Amygdala (tissue), 56 donors: ENCODE data around the gene HEPN1.

Source experiments
- DNase-seq, 56 donors: peaks; one replicate each; lab custom pipeline; 2025; lab: John Stamatoyannopoulos, UW

The HEPN1 gene

GRCh38 chr11:124898263-124898680 lies 20.8 kb upstream of the HEPN1 start:
- DNase-seq, result no peak

GRCh38 chr11:124898711-124899110 lies 20.3 kb upstream of the HEPN1 start:
- DNase-seq, result peak in 34 of 56 donors; percentile 21 to 72 (median 44)

- no peak for DNase-seq
Observed at GRCh38 chr11:124899383-124900145, 19.5 kb upstream of the HEPN1 start.

- DNase-seq, result peak in 2 of 56 donors; percentile 17
Observed at GRCh38 chr11:124900464-124900863, 18.6 kb upstream of the HEPN1 start.

GRCh38 chr11:124902616-124903015 lies 16.4 kb upstream of the HEPN1 start:
- DNase-seq, result no peak

- DNase-seq, result no peak
Observed at GRCh38 chr11:124915541-124916369, 3.3 kb upstream of the HEPN1 start.

GRCh38 chr11:124916370-124916710 lies 2.7 kb upstream of the HEPN1 start:
- DNase-seq, result no peak

- peak in 48 of 56 donors; percentile 36 to 91 (median 70) for DNase-seq
Observed at GRCh38 chr11:124917115-124917637, 1.9 kb upstream of the HEPN1 start.

- peak in 1 of 56 donors; percentile 24 for DNase-seq
Observed at GRCh38 chr11:124919898-124920297, 848 bp downstream of the HEPN1 start.

GRCh38 chr11:124920356-124920755 lies 1.3 kb downstream of the HEPN1 start:
- DNase-seq, result no peak

GRCh38 chr11:124920870-124921609 lies 2.0 kb downstream of the HEPN1 start:
- peak in 9 of 56 donors; percentile 22 to 54 (median 37) for DNase-seq

GRCh38 chr11:124922831-124923230 lies 3.8 kb downstream of the HEPN1 start:
- DNase-seq, result no peak

- no peak for DNase-seq
Observed at GRCh38 chr11:124923296-124923695, 4.2 kb downstream of the HEPN1 start.

- peak in 11 of 56 donors; percentile 19 to 65 (median 36) for DNase-seq
Observed at GRCh38 chr11:124928942-124929665, 10.1 kb downstream of the HEPN1 start.

- DNase-seq, result no peak
Observed at GRCh38 chr11:124930799-124931198, 11.7 kb downstream of the HEPN1 start.

- no peak for DNase-seq
Observed at GRCh38 chr11:124934862-124935547, 16.0 kb downstream of the HEPN1 start.

GRCh38 chr11:124935548-124936514 lies 16.8 kb downstream of the HEPN1 start, which contains the start of gene HEPACAM:
TSS of gene HEPACAM (minus strand) at chr11:124936047. CDS start at chr11:124936006, 41 bp downstream.
- DNase-seq, result peak in 51 of 56 donors; percentile 25 to 94 (median 71)

GRCh38 chr11:124937336-124937935 lies 18.4 kb downstream of the HEPN1 start:
- DNase-seq, result no peak
